Measurements from ENCODE around the gene SRPK1.

The SRPK1 gene

GRCh38 chr6:35897036-35897435, 23.9 kb downstream of the SRPK1 start:
- no peak for DNase-seq

DNA sequence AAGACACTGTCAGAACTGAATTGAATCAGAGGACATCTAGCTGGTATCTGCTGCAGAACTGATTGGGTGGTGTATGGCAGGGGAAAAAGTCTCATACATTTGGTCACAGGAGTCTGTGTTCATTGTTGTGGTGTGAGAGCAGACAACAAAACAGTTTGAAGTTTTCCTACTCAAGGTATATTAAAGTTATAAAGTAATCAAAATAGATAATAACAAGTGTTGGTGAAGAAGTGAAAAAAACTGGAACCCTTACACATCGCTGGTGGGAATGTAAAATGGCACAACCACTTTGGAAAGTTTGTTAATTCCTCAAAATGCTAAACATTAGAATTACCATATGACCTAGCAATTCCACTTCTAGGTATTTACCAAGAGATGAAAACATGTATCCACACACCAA, 24.7 kb downstream of the SRPK1 start:
- no peak for DNase-seq

- DNase-seq, result no peak
Observed at GRCh38 chr6:35895560-35895959, 25.3 kb downstream of the SRPK1 start.

DNA sequence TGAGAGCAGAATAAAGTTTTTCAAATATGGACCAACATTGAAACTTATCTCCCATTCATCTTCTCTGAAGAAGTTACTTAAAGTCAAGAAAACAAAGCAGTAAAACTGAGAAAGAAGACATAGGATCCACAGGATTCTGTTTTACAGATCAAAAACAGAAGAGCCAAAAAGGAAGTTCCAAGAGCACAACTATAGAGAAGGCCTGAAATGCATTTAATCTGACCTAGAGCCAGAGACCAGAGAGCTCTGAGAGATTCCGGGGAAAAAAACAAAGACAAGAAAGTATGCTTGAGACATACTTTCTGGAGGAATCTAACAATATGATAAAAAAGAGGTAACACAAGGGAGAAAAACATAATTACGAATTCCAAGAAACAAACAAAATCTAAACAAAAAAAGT, 26.1 kb downstream of the SRPK1 start:
- no peak for DNase-seq

- DNase-seq, result no peak
Observed at GRCh38 chr6:35893246-35893645, 27.7 kb downstream of the SRPK1 start.

GRCh38 chr6:35892482-35892881, 28.4 kb downstream of the SRPK1 start:
- no peak for DNase-seq

DNA sequence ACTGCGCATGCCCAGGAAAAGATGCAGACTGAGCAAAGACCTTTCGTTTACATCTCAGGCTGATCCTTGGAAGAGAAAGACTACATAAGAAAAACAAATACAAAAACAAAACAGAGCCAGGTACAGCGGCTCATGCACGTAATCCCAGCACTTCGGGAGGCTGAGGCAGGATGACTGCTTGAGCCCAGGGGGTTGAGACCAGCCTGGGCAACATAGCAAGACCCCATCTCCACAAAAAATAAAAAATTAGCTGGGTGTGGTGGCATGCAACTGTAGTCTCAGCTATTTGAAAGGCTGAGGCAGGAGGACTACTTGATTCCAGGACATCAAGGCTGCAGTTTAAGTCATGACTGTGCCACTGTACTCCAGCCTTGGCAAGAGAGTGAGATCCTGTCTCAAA, 41.7 kb downstream of the SRPK1 start:
- DNase-seq, result no peak

DNA sequence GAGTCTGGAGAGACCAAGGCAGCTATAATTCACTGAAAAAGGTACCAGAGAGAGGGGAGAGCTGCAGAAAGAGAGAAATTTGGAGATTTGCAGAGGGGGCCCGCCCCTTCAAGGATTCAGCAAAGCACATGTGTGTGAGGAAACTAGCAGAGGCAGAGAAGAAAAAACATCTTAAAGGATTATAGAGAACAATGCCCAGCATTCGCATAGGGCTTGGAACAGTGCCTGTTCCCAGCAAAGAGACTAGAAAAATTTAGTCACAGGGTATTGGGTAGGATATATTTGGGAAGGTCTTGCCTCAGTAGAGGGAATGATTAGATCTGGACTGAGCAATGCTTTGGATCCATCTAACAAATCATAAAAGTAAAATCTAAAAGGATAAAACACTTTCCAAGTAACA, 44.0 kb downstream of the SRPK1 start:
- no peak for DNase-seq

DNA sequence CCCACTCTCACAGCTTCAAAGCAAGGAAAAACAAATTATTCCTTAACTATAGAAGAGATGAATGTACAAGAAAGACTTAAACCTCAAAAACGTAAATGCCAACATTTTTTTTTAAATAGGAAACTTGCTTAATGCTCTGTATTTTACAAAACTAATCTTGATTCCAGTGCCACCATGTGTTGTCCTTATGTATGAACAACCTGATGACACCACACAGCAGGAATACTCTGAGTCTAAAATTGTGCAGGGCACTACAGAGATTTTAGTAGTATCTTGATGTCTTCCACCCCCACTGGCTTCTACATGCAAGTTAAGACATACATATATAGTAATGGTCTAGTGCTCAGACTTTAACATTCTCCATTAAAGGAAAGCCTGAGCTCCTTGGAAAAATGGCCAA, 46.2 kb downstream of the SRPK1 start:
- DNase-seq, result no peak

DNA sequence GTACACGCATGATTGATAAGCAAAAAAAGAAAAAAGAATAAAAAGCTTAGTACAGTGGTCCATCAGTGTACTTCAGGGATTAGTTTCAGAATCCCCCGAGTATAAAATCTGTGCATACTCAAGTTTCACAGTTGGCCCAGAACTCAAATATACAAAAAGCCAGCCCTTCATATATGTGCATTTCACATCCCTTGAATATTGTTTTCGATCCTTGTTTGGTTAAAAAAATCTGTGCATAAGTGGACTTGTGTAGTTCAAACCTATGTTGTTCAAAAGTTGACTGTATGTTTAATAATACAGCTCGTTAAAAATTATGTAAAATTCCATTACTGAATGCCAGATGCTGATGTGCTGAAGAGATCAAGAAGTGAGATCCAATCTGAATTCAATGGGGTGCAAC, 61.5 kb downstream of the SRPK1 start:
- DNase-seq, result no peak

- DNase-seq, result no peak
Observed at GRCh38 chr6:35857853-35858252, 63.0 kb downstream of the SRPK1 start.

DNA sequence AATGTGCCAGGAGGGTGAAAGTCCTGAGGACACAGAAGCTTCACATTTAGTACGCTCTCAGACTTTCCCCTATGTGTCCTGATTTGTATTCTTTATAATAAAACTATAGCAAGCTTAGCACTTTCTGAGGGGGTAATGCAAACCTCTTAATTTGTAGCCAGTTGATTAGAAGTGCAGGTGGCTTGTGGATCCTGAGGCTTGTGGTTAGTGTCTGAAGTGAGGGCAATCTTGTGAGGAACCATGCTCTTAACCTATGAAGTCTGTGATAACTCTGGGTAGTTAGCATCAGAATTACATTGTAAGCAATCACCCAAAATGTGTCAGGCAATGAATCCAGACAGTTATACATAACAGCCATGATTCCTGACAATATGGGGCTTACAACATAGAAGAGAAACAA, 64.6 kb downstream of the SRPK1 start:
- DNase-seq, result no peak

GRCh38 chr6:35852994-35853393, 67.9 kb downstream of the SRPK1 start:
- DNase-seq, result no peak

DNA sequence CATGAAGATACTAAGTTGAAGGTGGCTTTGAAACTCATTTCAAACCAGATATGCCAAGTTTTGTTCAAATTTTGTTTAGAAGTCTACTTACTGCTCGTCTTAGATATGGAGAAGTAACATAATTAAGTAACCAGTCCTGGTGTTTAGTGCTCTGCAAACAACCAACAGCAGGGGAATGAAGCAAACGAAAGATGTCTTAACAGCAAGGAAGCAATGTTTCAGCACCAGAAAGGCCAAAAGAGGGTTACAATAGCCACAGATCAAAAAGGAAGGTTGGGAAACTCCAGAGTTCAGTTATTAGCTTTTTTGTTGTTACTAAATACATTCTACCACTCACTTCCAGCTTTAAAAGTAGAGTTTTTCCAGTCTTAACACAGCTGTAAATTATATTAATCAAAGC, 70.7 kb downstream of the SRPK1 start:
- no peak for DNase-seq

GRCh38 chr6:35844290-35844689, 76.6 kb downstream of the SRPK1 start:
- DNase-seq, result no peak

DNA sequence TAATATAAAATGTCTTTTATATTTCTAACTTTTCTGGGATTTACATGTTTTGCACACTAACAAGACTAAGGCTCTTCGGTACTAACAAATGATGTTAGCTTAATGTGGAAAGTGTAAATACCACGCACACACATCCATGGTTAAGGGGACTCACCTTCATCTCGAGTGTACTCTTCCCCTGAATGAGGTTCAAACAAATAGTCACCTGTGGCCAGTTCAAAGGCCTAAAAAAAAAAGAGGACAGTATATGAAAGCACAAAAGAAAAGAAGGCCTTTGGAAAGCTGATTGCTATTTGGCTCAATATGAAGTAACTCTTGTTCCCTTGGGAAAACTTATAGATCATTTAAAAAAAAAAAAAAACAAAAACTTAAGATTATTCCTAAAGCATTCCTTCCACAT, 78.5 kb downstream of the SRPK1 start:
- DNase-seq, result no peak

DNA sequence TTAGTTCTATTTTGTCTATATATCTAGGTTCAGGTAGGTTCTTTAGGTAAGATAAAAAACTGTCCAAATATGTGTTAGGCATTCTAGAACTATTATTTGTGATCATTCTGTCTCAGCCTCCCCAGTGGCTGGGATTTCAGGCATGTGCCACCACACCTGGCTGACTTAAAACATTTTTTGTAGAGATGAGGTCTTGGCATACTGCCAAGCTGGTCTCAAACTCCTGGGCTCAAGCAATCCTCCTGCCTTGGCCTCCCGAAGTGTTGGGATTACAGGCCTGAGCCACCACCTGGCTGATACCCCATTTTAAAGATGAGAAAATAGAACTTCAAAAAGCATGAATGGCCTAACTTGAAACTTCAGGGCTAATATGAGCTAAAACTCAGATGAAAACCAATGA, 81.9 kb downstream of the SRPK1 start:
- no peak for DNase-seq

GRCh38 chr6:35833536-35833935, 87.4 kb downstream of the SRPK1 start:
- DNase-seq, result no peak

GRCh38 chr6:35831257-35832007, 89.5 kb downstream of the SRPK1 start:
- DNase-seq, result no peak

DNA sequence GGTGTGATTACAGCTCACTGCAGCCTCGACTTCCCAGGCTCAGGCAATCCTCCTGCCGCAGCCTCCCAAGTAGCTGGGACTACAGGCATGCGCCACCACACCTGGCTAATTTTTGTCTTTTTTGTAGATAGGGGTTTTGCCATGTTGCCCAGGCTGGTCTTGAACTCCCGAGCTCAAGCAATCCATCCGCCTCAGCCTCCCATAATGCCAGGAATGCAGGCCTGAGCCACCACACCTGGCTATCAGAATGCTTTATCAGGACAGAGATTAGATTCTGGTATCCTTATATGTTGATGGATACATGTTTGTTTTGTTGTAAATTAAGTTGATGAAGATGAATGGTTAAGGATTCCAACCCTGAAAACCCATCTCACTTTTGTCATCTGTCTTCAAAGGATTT, 91.6 kb downstream of the SRPK1 start:
- no peak for DNase-seq

DNA sequence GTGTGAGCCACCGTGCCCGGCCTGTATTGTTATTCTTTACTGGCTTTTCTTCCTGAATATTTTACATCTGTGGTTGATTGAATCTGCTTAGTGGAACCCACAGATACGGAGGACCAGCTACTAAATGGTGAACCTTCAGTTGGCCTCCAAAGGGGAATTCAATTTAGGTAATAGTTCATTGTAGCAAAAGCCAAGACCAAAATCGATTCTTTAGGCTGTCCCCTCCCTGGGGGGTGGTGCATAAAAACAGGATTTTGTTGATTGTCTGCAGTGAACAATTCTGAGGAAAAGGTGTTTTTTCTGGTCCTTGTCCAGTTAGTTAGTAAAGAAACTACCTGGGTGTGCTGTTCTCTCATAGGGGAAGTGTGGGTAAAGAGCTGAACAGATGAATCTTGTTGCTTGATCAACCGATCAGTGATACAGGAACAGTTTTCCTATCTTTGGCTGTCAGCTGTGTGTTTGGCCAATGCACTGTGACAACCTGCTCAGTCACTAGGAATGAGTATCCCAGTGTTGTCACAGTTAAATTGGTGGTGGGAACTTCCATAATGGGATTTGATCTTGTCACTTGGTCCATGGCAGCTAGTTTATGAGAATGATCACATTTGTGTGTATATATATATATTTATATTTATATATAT, 96.2 kb downstream of the SRPK1 start:
- no peak for DNase-seq

- DNase-seq, result no peak
Observed at GRCh38 chr6:35823601-35824000, 97.3 kb downstream of the SRPK1 start.

GRCh38 chr6:35817515-35817914, 103.4 kb downstream of the SRPK1 start:
- DNase-seq, result no peak

DNA sequence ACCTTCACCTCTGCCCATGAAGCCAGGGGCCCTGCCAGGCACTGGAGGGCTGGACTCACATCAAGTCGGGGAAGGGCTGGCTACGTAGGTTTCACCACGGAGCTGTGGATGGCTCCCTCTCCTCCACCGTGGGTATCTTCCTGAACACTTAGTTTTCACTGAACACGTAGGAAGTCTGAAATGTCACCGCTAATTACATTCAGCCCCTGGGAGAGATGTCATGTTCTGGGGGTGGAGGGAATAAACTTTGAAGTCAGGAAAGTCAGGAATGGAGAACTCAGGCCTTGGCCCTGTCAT, 109.3 kb downstream of the SRPK1 start:
- DNase-seq, result no peak

All from CD4-positive, alpha-beta T cell treated with Interferon gamma for 1 hour (primary cell).